RWPE1 (cell line): Measurements from ENCODE around the gene SPCS1.
A peak's percentile ranks its signal among the peaks of the same experiment; 100 is the strongest.

Experiments used
- CTCF ChIA-PET: fragments of 350-600 bp; sonication (Branson Sonifier 250); formaldehyde crosslinking; extraction: SDS; loops from one replicate; lab custom pipeline; 2021; lab: Yijun Ruan, JAX
- POLR2A ChIA-PET: fragments of 400-600 bp; formaldehyde crosslinking; extraction: SDS; loops from one replicate; lab custom pipeline; 2020; ENCODE audit warnings: antibody characterized with exemption; ENCODE audit not compliant: low non-redundant PET; lab: Yijun Ruan, JAX
- DNase-seq: peaks from one replicate; pipeline ENCODE4 v3.0.0; 2012; ENCODE audit warnings: low spot score
- H3K27ac ChIP-seq: fragments of 450-650 bp; 2 replicates; pipeline ENCODE4 v1.5.1; 2017
- CTCF ChIP-seq: fragments of 450-650 bp; conservative IDR thresholded peaks from 2 replicates; pipeline ENCODE4 v1.5.1; 2017; ENCODE audit warnings: low read depth, mild to moderate bottlenecking

The SPCS1 gene

GRCh38 chr3:52742418-52743041 is 36.6 kb downstream of the SPCS1 start:
- H3K27ac ChIP-seq = no peak overlapping the region
- peak; percentile 22 for DNase-seq
- POLR2A ChIA-PET = no interaction called here
- peak; percentile 64 for TF ChIP-seq CTCF
- CTCF ChIA-PET = interaction anchor here (0.7 kb wide), 1 partner anchor 101 kb away, joined by 3 read pairs; no protein-coding TSS in a partner anchor

DNA sequence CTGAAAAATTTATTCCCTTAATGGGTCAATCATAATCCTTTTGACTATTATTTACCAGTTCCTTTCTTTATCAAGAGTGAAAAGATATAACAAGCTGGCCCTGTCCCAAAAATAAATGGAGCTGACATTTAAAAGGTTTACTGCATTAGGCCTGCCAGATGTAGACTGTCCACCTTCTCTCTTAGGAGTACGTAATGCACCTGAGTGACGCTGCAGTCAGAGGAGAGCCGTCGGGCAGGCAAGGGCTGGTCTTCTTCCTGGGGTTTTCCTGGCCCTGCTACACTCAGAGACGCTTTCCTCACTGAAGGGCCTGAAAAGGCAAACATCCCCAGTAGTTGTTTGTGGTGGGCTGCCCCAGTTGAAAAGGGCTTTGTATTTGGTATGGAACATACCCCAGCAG is 37.2 kb downstream of the SPCS1 start:
- no peak for TF ChIP-seq CTCF
- ChIA-PET POLR2A (no interaction called here), CTCF (interaction anchor here (0.6 kb wide), 2 partner anchors 9 to 19 kb away, joined by 3 to 5 read pairs; no protein-coding TSS in a partner anchor)
- DNase-seq = no peak
- no peak overlapping the region for H3K27ac ChIP-seq

- DNase-seq = no peak
- ChIA-PET POLR2A (interaction anchor here (0.6 kb wide), 1 partner anchor 59 kb away, joined by 3 read pairs; no protein-coding TSS in a partner anchor), CTCF (interaction anchor here (0.6 kb wide), 2 partner anchors 9 to 19 kb away, joined by 3 to 5 read pairs; no protein-coding TSS in a partner anchor)
- no peak for TF ChIP-seq CTCF
- no peak overlapping the region for H3K27ac ChIP-seq
Measured at GRCh38 chr3:52743721-52744120, 37.8 kb downstream of the SPCS1 start.

DNA sequence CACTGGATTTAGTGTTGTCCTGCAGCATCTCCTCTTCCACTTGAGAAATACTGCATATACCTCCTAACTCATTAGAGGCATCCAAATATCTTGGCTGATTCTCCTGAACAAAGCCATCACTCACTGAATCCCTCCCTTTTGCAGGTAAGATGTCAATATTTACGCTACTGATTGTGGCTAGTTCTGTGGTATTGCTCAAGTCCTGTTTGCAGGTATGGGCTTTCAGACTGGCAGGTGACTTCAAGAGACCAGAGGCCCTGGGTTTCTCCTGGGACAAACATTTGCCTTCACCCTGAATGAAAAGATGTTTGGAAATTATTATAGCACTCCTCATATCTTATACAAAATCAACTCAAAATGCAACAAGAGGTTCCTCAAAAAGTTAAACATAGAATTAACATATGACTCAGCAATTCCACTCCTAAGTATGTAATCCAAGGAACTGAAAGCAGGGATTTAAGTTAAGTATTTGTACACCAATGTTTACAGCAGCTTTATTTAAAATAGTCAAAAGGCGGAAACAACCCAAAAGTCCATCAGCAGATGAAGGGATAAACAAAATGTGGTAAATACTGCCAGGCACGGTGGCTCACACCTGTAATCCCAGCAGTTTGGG is 46.2 kb downstream of the SPCS1 start:
- POLR2A ChIA-PET = no interaction called here
- H3K27ac ChIP-seq = no peak overlapping the region
- TF ChIP-seq CTCF = no peak
- DNase-seq = no peak
- CTCF ChIA-PET = no interaction called here

DNA sequence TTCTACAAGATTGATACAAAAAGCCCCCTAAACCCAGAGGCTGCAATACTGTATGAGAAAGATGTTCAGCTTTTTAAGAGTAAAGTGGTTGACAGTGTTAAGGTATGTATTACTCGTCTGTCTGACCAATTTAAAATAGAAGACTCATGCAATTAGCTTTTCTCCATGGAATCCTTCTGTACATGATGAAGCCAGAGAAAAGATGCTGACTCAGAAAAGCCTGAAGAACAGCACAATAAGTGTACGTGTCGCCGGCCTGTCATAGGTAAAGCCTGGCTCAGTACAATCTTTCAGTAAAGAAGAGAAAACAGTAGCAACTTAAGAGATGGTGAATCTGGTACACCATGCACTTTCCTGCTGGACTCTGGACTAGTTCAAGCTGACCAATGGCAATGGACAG is 48.5 kb downstream of the SPCS1 start:
- no peak overlapping the region for H3K27ac ChIP-seq
- no peak for TF ChIP-seq CTCF
- POLR2A ChIA-PET = no interaction called here
- no peak for DNase-seq
- CTCF ChIA-PET = interaction anchor here (0.5 kb wide), 1 partner anchor 10 kb away, joined by 3 read pairs; no protein-coding TSS in a partner anchor

- CTCF ChIA-PET = no interaction called here
- DNase-seq = no peak
- TF ChIP-seq CTCF = no peak
- POLR2A ChIA-PET = no interaction called here
- no peak overlapping the region for H3K27ac ChIP-seq
Measured at GRCh38 chr3:52756141-52756540, 50.2 kb downstream of the SPCS1 start.
